ENCODE results near the gene CDC7.

DNA sequence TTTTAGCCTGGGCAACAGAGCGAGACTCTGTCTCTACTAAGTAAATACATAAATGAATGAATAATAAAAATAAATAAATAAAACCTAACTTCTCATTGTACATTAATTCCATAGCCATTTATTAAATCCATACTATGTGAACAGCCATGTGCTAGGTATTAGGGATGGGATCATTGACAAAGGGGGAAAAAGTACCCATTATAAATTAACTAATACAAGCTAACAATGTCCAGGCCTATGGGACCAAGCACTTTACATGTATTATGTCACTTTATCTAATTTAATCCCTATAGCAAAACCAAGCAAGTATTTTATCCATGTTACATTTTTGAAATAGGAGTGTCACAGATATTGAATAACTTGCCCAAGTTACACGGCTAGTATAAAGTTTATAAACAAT is 2.6 kb upstream of the CDC7 start:
- TF ChIP-seq, protein P1, sequence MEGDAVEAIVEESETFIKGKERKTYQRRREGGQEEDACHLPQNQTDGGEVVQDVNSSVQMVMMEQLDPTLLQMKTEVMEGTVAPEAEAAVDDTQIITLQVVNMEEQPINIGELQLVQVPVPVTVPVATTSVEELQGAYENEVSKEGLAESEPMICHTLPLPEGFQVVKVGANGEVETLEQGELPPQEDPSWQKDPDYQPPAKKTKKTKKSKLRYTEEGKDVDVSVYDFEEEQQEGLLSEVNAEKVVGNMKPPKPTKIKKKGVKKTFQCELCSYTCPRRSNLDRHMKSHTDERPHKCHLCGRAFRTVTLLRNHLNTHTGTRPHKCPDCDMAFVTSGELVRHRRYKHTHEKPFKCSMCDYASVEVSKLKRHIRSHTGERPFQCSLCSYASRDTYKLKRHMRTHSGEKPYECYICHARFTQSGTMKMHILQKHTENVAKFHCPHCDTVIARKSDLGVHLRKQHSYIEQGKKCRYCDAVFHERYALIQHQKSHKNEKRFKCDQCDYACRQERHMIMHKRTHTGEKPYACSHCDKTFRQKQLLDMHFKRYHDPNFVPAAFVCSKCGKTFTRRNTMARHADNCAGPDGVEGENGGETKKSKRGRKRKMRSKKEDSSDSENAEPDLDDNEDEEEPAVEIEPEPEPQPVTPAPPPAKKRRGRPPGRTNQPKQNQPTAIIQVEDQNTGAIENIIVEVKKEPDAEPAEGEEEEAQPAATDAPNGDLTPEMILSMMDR (IDR thresholded peaks at IDR 0.05) = no peak
- TF ChIP-seq POLR2A (IDR thresholded peaks at IDR 0.05; ENCODE audit: low read depth) = no peak

Data from esophagus muscularis mucosa (tissue), 3 donors.